GM19328 (cell line): ENCODE data around the gene IL9.
"Not testable (repeated sequence)": the region's sequence is repeated elsewhere in the genome, so short reads cannot be mapped to it uniquely, and the experiment has no call there.

Experiments used
- ATAC-seq: cut with Tn5 transposase; IDR thresholded peaks from one replicate; pipeline ENCODE4 v1.9.1; 2021; ENCODE audit warnings: mild to moderate bottlenecking, moderate library complexity; ENCODE audit not compliant: unreplicated experiment

Gene IL9

GRCh38 chr5:135869935-135870334, 25.7 kb downstream of the IL9 start:
- no peak for ATAC-seq

DNA sequence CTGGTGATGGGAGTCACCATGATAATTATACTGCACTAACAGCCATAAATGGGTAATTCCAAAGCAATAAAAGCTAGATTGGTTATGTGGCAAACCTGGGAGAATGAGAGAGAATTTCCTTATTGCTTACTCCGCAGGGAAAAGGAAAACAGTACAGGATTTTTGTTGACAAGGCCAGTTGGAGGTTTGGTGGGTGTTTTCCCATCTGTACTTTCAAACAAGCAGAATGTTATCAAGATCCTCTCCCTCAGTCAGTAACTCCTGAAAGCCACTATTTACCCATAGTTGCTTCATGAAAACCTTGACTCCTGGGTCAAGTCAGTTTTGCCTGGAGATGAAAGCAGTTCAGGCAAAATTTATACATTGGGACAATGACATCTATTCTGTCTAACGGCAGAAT, 26.4 kb downstream of the IL9 start:
- no peak for ATAC-seq

GRCh38 chr5:135868681-135869080, 27.0 kb downstream of the IL9 start:
- ATAC-seq = no peak

- no peak for ATAC-seq
Measured at GRCh38 chr5:135867599-135867998, 28.0 kb downstream of the IL9 start.

- no peak for ATAC-seq
Measured at GRCh38 chr5:135866016-135866415, 29.6 kb downstream of the IL9 start.

DNA sequence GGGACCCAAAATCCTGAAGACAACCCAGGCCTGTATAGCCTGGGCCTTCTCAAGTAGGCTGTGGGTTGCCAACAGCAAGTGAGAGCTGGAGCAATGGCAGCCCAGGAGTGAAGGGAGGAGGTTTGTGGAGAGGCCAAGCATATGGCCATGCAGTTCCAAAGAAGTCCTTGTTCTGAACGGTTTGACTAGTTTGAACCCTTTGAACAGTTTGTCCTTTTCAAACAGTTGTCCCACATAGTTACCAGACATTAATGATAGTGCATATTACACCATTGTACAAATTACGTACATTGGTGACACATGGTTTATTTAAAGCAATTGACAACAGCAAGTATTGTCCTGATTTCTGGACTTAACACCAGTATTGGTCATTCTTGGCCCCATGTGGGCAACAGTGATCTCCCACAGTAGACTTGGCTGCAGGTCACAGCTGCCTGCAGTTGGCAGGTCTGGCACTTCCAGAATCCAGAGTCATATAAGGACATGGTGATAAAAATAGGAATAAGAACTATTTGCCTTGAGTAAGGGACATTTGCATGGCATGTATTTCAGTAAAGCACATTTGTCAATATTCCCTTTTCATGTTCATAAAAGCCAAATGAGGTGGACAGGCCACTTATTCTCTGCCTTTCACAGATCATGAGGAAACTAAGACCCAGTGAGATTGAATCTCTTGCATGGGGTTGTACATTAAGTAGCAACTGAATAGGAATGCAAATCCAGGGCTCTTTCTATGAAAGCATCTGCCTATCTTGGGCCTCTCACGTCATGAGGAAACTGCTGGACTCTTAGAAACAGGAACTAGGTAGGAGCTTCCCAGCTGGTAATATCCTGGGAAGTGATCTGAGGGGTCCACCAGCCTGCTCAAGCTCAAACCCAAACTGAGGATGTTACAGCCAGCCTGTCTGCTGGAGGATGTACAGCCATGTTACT, 30.9 kb downstream of the IL9 start:
- no peak for ATAC-seq

GRCh38 chr5:135862744-135863143, 32.9 kb downstream of the IL9 start:
- ATAC-seq = no peak

- no peak for ATAC-seq
Measured at GRCh38 chr5:135862086-135862485, 33.6 kb downstream of the IL9 start.

DNA sequence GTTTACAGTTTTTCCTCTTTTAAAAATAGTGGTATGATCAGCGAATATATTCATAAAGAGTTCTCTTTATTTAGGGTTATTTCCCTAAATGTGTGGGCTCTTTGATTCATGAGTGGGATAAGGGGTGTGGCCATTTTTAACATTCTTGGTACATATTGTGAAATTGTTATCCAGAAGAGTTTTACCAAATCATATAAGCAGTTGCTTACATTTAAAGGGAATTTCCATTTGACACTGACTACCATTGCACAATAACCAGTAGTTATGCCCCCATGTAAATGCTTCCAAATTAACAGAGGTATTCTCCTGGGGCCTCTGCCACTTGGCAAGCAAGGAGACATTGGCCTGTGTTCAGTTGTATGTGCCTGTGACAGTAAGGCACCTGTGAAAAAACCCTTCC, 34.0 kb downstream of the IL9 start:
- ATAC-seq = no peak

- no peak for ATAC-seq
Measured at GRCh38 chr5:135859641-135860040, 36.0 kb downstream of the IL9 start.

GRCh38 chr5:135859186-135859585, 36.5 kb downstream of the IL9 start:
- not testable (repeated sequence) for ATAC-seq

GRCh38 chr5:135857630-135858311, 37.9 kb downstream of the IL9 start:
- ATAC-seq = no peak

- ATAC-seq = no peak
Measured at GRCh38 chr5:135851915-135852845, 43.5 kb downstream of the IL9 start.

GRCh38 chr5:135851186-135851914, 44.3 kb downstream of the IL9 start:
- no peak for ATAC-seq

- ATAC-seq = no peak
Measured at GRCh38 chr5:135850671-135851070, 45.0 kb downstream of the IL9 start.

DNA sequence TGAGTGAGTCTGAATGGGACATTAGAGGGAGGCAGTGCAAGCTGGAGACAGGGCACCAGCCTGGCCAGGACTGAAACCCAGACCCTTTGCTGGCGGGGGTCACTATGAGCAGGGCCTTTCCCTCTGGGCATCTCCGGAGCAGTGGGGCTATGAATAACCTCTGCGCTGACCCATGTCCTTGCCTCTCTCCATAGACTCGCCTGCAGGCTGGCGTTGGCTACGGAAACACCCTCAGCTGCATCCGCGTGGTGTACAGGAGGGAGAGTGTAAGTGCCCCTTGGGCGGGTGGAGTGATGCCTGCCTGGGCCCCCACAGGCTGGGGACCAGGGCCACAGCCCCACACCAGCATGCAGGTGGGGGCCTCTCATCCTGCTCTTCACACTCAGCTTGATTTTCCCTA, 45.4 kb downstream of the IL9 start:
- no peak for ATAC-seq

DNA sequence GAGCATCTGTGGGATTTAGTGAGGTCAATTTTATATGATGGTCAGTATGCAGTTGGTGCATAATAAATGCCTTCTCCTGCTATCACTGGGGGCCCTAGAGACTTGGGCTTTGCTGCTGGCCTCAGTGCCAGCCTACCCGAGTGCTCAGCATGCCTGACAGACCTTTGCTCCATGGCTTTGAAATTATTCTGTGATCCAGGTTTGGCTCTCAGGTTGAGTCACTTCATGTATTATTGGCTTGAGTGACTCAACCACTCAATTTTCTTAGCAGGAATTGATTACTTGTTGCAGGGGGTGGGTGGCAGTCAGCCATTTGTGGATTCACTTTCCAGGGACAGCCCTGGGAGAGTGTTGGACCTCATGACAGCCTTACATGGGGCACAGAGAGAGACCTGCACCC, 47.7 kb downstream of the IL9 start:
- no peak for ATAC-seq

DNA sequence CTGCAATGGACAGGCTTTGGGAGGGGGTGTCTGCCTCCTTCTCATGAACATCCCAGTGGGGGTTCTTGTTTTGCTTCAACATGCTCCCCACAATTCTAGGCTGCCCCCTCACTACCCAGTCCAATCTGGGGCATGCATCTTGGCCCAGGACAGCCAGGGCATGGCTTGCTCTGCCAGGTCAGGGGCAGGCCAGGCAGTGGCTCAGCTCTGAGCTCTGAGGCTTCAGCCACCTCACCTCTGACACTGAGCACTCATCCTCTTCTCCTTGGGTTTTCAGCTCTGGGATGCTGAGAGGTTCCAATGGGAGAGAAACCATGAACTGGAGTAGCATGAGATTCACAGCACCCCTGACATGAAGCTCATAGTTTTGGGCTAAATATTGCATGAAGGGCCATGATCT, 49.3 kb downstream of the IL9 start:
- ATAC-seq = no peak

GRCh38 chr5:135843571-135844337, 51.9 kb downstream of the IL9 start:
- ATAC-seq = no peak

DNA sequence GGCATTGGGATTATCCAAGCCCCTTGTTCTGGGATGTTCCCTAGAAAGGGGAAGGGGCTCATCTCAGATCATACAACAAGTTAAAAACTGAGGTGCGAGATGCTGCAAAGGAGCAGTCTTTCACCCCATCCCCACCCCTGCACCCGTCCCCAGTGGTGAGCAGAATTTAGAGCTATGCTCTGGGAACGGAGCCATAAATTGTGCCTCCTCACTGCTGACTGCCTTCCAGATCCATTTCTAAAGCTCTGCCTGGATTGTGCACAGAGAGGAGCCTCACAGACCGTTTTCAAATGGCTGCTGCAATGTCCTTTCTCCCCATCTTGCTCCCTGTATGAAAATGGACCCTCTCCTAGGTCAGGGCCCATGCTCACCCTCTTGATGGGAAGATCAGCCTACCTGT, 52.9 kb downstream of the IL9 start:
- ATAC-seq = no peak
